GM21447 (cell line): ENCODE data around the gene CAMTA1.

Experiments
- ATAC-seq: cut with Tn5 transposase; IDR thresholded peaks from one replicate; pipeline ENCODE4 v1.9.1; 2021; ENCODE audit not compliant: unreplicated experiment

Gene CAMTA1

DNA sequence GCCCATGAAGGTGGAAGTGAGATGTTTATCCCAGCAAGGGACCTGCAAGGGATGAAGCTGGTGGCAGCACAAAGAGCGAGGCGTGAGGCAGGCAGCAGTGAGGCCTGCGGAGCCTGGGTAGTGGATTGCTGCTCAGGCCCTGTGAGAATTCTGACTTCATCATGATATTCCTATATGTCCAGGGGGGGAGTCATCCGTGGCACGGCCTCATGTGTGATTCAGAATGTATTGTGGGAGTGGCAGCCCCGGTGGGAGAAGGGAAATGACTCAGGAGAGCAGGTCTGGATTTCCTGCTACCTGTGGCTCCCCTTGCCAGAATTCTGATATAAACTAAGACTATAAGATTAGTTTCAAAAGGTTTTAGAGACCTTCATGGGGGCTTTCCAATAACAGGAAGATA, 240.9 kb downstream of the CAMTA1 start:
- ATAC-seq: no peak

DNA sequence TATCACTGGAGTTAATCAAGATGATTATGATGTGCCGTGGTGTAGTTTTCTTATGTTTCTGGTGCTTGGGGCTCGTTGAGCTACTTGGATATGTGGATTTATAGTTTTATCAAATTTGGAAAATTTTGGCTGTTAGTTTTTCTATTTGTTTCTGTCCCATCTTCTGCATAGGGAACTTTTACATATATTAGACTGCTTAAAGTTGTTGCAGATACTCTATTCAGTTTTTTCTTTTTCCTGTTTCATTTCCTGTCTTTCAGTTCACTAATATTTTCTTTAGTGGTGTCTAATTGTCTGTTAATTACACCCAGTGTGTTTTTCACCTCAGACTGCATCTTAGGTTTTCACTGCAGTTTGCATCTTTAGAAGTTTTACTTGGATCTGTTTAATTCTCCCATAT, 247.7 kb downstream of the CAMTA1 start:
- no peak for ATAC-seq

DNA sequence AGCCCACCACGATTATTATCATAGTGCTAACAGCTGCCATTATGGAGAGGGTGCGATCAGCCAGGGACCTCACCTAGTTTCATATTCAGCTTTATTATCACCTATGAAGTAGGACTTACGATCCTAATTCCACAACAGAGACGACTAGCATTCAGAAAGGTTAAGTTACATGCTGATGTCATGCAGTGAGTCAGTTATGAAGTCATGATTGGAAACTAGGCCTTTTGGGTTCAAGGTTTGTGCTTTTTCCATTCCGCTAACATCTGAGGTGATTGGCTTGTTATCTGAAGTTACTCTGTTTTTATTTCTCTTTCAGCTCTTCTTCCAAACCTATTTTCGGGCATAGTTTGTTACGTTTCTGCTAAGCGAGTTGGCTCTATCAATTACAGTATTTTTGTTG, 251.1 kb downstream of the CAMTA1 start:
- ATAC-seq: no peak

DNA sequence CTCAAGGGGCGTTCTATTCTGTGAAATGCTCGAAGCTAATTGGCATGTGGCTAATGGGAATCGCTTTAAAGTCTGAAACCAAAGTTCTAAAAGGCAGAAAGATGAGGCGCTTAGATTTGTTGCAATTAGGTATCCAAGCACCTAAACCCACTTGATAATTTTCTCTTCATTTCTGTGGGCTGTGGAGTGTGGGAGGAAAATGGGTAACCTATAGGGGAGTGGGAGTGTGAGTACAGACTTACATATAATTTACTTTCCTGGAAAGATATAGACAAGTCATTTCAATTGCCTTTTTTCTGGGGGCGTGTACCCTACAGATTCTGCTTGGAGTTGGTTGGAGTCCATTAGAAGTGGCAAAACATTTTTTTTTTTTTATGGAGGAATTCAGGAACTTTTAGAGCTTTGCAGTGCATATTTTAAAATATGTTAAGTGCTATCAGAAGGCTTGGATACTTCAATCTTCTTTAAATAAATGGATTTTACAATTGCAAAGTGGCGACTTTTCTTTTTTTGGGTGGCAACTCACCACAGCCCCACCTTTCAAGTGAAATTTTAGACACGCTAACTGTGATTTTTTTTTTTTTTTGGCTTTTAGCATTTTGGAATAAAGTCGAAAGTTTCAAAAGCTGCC, 254.5 kb downstream of the CAMTA1 start:
- ATAC-seq: no peak

DNA sequence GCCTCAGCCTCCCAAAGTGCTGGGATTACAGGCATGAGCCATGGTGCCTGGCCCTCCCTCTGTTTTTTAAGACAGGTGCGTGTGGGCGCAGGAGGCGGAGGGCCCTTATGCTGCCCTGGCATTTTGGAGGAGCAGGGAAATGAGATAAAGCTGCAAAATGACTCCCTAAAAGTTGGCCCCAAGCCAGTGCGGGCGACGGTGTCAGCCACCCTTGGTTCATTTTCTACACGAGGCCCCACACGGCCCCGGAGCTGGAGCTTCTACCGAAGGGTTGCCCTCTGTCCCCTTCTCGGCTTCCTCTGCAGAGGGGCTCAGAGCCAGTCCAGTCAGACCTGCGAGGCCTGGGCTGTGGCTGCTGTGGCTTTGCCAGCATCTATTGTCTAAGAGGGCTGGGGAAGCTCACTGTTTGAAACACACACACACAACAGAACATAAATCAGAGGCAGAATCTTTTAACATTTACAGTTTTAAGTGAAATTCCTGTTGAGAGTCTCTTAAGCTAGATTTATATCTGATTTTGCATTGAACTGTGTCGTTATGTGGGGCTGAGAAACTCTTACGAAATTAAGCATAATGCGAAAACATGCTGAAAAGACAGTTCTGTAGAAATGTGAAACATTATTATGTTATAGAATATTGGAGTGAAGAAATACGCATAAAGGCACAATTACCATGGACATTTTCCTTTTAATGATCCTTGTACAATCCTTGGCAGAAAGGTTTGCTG, 255.9 kb downstream of the CAMTA1 start:
- no peak for ATAC-seq

DNA sequence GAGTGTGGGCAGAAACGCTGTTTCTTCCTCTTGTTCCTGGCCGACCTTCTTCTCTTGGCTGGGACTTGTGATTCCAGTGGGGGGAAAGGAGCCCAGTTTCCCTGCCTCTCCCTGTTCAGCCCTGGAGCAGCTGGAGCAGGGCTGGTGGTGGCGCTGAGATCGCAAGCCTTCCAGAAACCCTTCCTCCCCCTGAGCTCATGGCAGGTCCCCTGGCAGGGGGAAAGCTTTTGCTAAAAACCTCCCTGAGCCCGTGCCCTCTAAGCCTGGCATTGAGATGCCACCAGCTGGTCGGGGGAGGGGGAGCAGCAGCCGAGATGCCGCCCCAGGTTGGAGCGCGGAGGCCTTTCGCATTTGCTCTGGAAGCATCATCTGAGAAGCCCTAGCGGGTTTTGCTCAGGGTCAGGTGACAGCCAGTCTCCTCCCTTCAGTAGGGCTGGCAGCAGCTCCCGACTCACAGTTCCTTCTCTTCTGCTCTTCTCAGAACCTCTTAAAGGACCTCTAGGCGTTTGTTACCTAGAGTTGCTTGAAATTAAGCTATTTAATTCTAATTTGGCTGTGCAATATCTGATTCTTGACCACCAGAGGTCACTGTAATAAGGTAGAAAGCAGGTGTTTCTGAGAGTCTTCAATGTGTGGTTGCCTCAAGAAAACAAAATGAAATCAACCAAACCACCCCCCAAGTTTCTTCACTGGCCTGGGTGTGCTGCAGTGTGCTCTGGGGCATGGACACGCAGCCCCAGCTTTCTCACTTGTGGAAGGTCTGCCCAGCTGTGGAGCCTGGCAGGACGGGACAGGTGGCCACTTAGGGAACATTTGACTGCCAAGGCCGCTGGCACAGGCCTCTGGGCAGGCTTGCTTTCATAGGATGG, 257.3 kb downstream of the CAMTA1 start:
- no peak for ATAC-seq

DNA sequence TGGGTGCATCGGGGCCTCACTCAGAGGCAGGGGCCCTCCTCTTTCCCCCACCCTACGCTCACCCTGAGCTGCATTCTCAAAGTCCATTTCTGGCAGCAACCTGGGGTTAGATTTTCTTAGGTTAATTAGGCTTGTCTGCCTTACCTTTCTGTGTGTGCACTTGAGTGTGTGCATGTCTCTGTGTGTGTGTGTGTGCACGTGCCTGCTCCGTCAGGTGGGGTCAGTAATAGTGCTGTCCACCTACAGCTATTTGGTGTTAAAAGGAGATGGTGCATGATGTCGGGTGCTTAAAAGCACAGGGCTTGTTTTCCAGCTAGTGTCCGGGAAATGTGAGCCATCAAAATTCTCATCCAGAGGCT, 257.9 kb downstream of the CAMTA1 start:
- ATAC-seq: no peak

DNA sequence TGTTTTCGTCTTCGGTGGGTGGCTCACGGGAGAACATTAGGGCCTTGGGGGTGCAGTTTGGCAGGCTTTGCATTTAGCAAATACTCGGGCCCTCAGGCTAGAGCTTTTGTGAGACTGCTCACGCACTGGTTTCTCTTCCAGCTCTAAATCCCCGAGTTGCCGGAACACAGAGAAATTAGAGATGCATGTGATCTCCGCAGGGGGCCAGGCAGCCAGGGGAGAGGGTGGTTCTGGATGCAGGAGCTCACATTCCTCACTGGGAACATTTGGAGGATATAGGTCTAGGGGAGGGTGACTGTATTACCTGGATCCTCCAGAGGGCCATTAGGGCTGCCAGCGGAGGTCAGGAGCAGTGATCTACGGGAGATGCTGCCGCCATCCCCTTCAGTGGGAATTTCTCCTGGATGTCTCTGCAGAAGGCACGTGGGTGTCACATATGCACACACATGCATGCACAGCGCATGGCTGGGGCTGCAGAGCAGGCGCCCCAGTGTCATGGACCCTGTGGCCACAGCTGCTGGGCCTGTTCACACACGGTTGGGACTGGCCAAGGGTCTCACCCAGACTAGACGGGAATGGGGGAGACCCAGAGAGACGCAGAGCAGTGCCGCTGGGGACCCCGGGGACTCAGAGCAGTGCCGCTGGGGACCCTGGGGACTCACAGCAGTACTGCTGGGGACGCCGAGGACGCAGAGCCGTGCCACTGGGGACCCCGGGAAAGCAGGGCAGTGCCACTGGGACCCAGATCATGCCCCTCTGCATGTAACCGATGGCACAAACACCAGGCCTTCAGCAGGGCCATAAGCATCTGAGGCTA, 258.7 kb downstream of the CAMTA1 start:
- no peak for ATAC-seq

DNA sequence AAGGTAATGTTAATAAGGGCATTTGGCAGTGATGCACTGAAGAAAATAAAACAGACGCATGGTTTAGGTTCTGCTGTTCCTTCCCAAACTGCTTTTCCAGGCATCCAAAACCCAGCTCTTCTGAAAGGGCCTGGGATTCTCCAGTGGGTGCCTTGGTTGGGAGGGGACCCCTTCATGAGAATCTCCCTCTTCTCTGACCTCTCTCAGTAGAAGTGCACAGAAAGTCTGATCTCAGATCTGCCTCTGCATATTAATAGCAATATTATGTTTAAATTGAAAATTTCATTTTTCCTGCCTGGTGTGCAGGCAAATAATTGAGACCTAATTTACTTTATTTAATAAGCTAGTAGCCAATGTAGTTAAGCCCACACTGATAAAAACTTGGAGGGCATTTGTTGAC, 260.6 kb downstream of the CAMTA1 start:
- ATAC-seq: no peak

DNA sequence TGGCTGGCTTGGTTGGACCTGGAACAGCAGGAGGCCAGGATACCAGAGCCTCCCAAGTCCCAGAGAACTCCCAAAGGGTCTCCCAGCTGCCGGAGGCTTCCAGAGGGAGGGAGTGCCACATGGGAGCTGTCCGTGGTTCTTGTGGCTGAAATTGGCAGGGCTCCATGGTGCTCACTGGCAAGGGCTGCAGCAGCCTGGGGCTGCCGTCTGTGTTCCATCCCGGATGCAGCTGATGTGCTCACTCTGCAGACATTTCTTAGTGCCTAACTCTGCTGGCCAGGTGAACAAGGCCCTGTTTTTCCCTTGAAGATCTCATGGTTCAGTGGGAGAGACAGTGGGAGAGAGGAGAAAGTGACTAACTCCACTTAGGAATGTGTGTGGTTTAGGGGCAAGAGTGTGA, 261.1 kb downstream of the CAMTA1 start:
- no peak for ATAC-seq

DNA sequence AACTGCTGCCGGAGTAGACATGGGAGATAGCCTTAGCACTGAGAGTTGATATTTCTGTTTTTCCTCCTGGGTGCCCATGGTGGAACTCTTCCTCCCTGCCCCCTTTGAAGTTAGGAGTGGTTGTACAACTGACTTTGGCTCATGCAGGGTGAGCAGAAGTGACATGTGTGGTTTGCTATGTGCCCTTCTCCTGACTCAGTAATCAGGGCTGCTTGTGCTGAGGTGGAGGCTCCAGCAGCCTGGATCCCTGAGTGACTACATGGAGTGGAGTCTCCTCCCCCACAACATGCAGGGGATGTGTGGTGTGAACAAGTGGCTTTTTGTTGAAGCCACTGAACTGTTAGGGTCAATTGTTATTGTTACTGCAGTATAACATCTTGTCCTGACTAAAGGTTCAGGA, 261.6 kb downstream of the CAMTA1 start:
- ATAC-seq: no peak

DNA sequence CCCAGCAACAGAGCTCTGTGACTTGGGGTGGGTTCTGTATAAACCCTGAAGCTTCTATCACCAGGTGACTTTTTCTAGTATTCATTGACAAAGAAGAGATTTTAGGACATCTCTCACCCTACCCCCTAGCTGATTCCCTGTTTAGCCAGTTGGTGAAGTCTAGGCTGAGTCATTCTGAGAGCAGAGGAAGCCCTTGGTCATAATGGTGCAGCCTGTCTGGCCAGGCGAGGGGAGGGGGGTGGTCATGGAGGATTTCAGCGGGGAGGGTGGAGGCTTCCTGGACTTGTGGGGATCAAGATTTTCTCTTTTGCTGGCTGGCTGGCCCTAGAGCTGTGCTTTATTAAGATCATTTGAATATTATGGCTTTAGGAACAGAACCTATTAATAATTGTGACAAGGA, 262.6 kb downstream of the CAMTA1 start:
- ATAC-seq: no peak

DNA sequence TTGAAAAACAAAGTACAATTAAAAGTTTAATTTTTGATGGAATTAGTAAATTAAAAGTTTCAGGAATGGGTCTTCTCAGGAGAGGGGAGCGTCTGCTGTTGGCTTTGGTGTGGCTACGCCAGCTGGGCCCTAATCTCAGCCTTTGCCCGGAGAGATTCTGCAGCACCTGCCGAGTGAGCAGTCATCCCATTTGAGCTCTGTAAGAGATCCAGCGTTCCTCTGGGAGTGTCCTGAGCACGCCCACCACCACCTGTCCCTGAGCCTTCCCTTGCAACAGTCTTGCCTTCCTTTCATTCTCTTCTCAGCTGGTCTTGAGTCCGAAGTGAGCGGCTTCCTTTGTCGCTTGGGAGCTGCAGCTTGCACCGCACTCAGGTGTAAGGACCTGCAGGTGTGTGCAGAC, 263.1 kb downstream of the CAMTA1 start:
- ATAC-seq: no peak

DNA sequence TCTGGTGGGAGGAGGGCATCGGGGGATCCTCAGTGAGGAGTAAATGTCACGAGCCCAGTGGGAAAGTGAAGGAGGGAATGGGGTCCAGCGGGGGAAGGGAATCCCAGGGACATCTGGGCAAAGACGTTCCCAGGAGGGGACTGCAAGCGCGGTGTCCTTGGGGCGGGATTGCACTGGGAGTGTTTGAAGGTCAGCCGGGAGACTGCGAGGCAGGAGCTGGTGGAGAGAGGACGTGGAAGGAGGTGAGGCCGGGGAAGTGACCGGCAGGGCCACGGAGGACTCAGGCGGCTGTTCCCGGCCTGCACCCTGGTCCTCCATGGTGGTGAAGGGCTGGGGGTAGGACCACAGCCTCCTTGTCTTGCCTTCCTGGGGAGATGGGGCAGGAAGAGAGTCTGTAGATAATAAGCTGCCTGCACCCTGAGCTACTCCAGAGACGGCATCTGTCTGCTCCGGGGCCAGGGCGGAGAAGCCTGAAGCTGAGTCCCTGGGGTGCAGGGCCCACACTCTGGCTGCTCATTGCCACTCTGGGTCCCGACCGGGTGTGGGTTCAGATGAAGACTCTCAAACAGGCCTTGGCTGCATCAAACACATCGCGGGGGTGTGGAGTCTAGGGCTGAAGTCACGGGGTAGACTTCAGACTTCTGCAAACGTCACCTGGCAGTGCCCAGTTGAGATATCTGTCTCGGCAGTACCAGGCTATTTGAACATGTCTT, 264.8 kb downstream of the CAMTA1 start:
- no peak for ATAC-seq

DNA sequence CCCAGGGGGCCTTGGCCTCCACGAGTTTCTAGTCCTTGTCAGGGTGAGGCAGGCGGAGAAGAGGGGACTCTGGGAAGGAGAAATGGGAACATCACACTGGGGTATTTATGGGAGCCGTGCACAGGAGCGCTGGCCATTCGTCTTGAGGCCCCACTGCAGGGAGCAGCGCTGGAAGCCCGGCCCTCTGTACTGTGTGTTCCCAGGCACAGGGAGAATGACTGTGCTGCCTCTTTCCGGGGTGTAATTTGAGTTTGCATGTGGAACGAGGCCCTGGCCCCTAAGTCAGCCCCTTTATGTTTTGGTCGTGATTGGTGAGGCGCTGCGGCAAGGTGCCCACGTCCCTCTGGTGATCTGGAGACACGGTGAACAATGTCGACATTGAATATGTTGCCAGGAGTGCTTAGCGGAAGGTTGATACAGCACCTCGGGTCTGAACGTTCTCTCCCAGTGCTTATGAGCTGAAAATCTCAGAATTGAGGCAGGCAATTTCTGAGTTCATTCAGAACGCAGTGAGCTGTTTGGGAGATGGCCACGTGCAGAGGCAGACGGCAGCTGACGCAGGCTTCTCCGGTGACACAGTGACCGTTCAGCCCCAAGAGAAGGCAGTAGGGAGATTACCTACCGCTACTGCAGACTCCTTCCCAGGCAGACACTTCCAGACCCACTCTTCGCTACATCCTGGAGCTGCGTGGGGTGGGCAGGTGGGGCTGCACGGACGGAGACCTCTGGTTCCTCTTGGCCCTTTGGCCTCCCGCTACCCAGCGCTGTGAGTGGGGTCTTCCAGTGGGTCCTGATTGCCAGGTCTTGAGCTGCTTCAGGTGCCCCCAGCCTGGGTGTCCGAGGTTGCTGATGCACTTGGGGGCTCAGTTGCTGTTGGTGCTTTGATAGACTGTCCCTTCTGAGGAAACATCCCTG, 265.8 kb downstream of the CAMTA1 start:
- ATAC-seq: no peak

DNA sequence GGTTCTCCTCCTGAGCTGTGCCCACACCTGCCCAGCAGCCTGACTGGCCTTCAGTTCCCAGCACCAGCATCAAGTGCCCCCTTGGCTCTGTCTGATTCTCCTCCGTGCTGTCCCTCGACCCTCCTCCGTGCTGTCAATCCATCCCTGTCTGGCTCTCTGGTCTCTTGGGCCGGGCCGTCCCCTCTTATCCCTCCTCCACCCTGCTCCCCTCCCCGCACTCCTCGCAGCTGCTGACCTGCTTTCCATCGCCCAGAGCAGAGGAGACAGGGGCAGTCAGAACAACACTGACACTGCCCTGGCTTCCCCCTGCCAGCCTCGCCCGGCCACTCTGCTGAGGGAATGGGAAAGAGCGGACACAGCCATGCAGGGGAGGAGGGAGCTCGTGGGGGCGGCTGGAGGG, 267.4 kb downstream of the CAMTA1 start:
- no peak for ATAC-seq

DNA sequence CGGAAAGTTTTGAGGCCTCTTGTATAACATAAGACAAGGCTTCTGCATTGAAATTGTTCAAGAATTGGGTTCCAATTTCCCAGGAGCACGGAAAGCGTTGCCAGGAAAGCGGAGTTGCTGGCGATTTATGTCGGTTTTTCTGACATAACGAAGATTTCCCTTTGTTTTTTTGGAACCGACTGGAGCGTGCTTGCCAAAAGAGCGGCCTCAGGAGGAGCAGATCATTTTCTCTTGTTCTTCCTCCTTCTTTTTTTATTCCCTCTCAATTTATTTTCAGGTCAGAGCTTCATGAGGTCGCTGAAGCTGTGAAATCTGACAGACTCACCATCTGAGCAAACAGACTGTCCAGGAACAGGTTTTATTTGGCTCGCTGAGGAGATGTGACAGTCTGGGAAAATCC, 275.5 kb downstream of the CAMTA1 start:
- no peak for ATAC-seq

DNA sequence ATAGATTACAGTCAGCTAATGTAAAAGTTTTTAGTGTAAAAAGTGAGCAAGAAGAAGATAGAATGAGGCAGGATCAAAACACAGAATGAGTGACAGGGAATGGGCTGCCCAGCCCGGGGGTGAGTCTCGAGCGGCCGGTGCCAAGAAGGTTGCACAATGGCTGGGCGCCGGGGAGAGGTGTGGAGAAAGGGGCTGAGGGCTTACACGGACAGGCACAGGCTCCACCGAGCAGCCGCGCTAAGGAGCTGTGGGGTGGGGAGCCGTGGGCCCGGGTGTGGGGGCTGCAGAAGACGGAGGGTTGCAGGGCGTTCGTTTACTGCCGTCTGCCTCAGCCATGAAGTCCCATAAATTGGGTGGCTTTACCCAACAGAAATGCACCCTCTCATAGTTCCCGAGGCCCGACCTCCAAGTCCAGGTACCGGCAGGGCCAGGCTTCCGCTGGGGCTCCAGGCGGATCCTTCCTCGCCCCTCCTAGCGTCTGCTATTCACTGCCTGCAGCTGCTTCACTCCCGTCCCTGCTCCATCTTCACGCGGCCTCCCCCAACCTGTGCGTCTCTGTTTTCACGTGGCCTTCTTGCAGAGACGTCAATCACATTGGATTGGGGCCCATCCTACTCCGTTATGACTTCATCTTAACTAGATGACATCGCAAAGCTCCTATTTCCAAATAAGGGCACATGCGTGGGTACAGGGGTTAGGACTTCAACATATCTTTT, 277.2 kb downstream of the CAMTA1 start:
- no peak for ATAC-seq

DNA sequence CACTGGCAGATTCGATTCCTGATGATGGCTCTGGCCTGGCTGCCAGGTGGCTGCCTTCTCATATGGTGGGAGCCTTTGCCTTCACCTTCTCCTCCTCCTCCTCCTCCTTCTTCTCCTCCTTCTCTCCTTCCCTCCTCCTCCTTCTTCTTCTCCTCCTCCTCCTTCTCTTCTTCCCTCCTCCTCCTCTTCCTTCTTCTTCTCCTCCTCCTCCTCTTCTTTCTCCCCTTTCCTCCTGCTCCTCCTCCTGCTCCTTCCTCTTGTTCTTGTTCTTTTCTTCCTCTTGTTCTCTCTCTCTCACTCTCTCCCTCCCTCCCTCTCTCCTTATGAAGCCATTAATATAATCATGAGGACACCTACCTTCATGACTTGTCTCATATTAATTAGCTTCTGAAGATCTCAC, 278.7 kb downstream of the CAMTA1 start:
- ATAC-seq: no peak
